Ishikawa (cell line): ENCODE results near the gene CDH24.

ENCODE experiments used
- CEBPB ChIP-seq: IDR thresholded peaks from 2 replicates; pipeline ENCODE4 v1.6.1; 2012
- CREB1 ChIP-seq: IDR thresholded peaks from 2 replicates; pipeline ENCODE4 v1.6.1; 2012; ENCODE audit warnings: low read depth
- EP300 ChIP-seq: IDR thresholded peaks from 2 replicates; pipeline ENCODE4 v1.6.1; 2012; ENCODE audit warnings: borderline replicate concordance
- MAX ChIP-seq: IDR thresholded peaks from 2 replicates; pipeline ENCODE4 v1.6.1; 2012
- REST ChIP-seq: IDR thresholded peaks from 2 replicates; pipeline ENCODE4 v1.6.1; 2012; ENCODE audit warnings: low read depth, mild to moderate bottlenecking
- TEAD4 ChIP-seq: IDR thresholded peaks from 2 replicates; pipeline ENCODE4 v1.6.1; 2012

DNA sequence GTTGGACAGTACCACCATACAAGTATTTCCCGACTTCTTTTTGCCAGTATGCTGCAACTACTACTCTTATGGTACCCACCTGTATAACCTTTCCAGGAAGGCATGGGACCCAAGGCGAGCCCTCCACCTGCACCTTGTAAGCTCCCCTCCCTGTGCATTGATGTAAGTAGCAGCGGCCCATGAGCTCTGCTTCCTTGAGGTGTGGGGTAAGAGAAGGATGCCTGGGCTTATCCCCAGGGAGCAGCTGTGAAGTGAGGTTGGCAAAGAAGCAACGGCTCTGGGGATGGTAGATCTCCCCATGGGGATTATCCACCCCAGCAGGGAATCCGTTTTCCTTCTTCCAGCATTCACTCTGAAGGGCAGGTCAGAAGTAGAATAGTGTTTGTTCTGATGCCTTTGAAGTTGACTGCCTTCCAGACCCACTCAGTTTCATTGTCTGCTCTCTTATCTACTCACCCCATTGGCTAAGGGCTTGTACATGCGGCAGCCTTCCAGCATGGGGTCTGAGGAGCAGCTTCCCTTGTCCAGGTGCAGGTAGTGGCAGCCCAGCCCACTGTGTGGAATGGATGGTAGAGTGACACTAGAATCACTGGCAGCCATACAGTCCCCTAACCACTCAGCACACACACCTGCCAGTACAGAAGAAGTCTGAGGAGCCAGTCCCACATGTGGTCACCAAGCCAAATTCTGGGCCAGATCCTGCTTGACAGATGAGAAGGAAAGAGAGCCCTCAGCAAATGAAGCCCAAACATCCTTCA lies 44.1 kb upstream of the CDH24 start:
- no peak for TF ChIP-seq MAX
- no peak for TF ChIP-seq EP300
- TF ChIP-seq CREB1, result no peak
- no peak for TF ChIP-seq TEAD4
- TF ChIP-seq REST, result no peak
- no peak for TF ChIP-seq CEBPB
